HepG2 (cell line): Measurements from ENCODE around the gene RBBP8NL. TPM values are rescaled to one million over a fixed set of nuclear protein-coding genes. Genes with fewer than 3 reads are reported as not detected.

Source experiments
- AGO1 ChIP-seq: fragments of 200-400 bp; formaldehyde crosslinking; IDR thresholded peaks from 2 replicates; pipeline ENCODE4 v1.6.1; 2017; ENCODE audit warnings: mild to moderate bottlenecking, low read depth, low read length, moderate library complexity; ENCODE audit not compliant: poor library complexity, severe bottlenecking
- KLF13 ChIP-seq: sonication (generic); formaldehyde crosslinking; IDR thresholded peaks from 2 replicates; pipeline ENCODE4 v1.4.0; 2020; ENCODE audit warnings: mild to moderate bottlenecking, missing genetic modification reagents
- MED13 ChIP-seq: sonication (generic); formaldehyde crosslinking; IDR thresholded peaks from 2 replicates; pipeline ENCODE4 v1.5.0; 2020; ENCODE audit warnings: missing genetic modification reagents
- MYC ChIP-seq: sonication (generic); formaldehyde crosslinking; IDR thresholded peaks from 2 replicates; pipeline ENCODE4 v1.9.0; 2021; ENCODE audit warnings: missing genetic modification reagents, borderline replicate concordance
- SMYD3 ChIP-seq: sonication (generic); formaldehyde crosslinking; IDR thresholded peaks from 2 replicates; pipeline ENCODE4 v1.8.1; 2023; ENCODE audit warnings: mild to moderate bottlenecking, missing genetic modification reagents
- TAF1 ChIP-seq: sonication (generic); formaldehyde crosslinking; IDR thresholded peaks from 2 replicates; pipeline ENCODE4 v1.4.0; 2020; ENCODE audit warnings: missing genetic modification reagents
- ZFP36L2 ChIP-seq: sonication (generic); formaldehyde crosslinking; IDR thresholded peaks from 2 replicates; pipeline ENCODE4 v1.4.0; 2020; ENCODE audit warnings: missing genetic modification reagents
- ZNF24 ChIP-seq: fragments of 450-650 bp; IDR thresholded peaks from 2 replicates; pipeline ENCODE4 v1.6.1; 2017; ENCODE audit warnings: antibody characterized with exemption, mild to moderate bottlenecking
- ZNF3 ChIP-seq: IDR thresholded peaks from 2 replicates; pipeline ENCODE4 v1.7.0; 2017; ENCODE audit warnings: inconsistent platforms
- polyA plus RNA-seq, 8 experiments: library from polyadenylated mRNA; depleted of rRNA in 3 of 8; stranded (reverse) in 7 of 8; unstranded in 1 of 8; fragments of >200 nt; fragmentation: Illumina TruSeq in 4 of 8; extraction: Trizol in 4 of 8; gene quantifications; 2 replicates each; pipeline versions ENCODE4 v1.2.1 to v1.2.3, GENCODE V29; 2011 to 2016; ENCODE audit warnings: low read depth in 4 of 8, missing spikeins in 1 of 8, mixed read lengths in 1 of 8; ENCODE audit not compliant: insufficient read depth in 1 of 8
- total RNA-seq, 5 experiments: library from RNA; depleted of rRNA; stranded (reverse); fragments of >200 nt; fragmentation: Illumina TruSeq; extraction: Trizol; gene quantifications; 2 replicates each; pipeline ENCODE4 v1.2.3, GENCODE V29; 2016; ENCODE audit warnings: low read depth in 1 of 5
- TF ChIP-seq, protein P1 (sequence below): sonication (generic); formaldehyde crosslinking; IDR thresholded peaks from 2 replicates; pipeline ENCODE4 v1.5.0; 2020; ENCODE audit warnings: mild to moderate bottlenecking, missing genetic modification reagents, borderline replicate concordance
- TF ChIP-seq, protein P2 (sequence below): sonication (generic); formaldehyde crosslinking; IDR thresholded peaks from 2 replicates; pipeline ENCODE4 v1.4.0; 2020; ENCODE audit warnings: mild to moderate bottlenecking, missing genetic modification reagents
- TF ChIP-seq, protein P3 (sequence below): fragments of 450-650 bp; IDR thresholded peaks from 2 replicates; pipeline ENCODE4 v1.6.1; 2017; ENCODE audit warnings: mild to moderate bottlenecking
- TF ChIP-seq, protein P4 (sequence below): IDR thresholded peaks from 2 replicates; pipeline ENCODE4 v1.6.1; 2012; ENCODE audit warnings: inconsistent platforms

RBBP8NL gene
- total and polyA plus RNA-seq, 2 of the 13 experiments (the other 11 are each of a cell fraction or from before 2014, with no cell fraction given) = 0.69 to 0.86 TPM

DNA sequence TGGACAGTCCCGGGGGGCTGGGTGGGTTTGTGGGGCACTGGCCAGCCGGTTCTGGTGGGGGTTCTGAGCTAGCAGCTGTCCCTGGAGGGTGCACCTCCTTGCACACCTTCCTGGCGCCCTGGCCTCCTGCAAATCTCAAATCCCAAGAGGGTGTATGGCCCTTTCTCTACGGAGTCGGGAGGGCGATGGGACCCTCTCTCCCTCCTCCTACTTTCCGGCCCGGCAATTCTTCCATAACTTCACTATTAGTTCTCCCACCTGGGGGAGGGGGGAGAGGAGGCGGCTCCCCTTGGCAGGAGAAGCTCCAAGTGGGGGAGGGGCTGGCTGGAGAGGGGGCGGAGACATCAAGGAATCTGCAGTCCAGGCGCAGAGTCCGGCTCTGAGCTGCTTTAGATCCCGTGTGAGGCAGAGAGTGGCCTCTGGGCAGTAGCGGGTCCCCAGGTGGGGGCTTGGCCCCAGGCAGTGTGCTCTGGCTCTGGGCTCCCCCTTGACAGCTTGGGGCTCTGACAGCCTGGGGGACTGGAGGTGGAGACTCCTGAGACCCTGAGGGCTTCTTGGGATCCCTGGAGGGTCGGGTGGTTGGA is 58.9 kb downstream of the RBBP8NL start (continued):
- TF ChIP-seq, protein P1, sequence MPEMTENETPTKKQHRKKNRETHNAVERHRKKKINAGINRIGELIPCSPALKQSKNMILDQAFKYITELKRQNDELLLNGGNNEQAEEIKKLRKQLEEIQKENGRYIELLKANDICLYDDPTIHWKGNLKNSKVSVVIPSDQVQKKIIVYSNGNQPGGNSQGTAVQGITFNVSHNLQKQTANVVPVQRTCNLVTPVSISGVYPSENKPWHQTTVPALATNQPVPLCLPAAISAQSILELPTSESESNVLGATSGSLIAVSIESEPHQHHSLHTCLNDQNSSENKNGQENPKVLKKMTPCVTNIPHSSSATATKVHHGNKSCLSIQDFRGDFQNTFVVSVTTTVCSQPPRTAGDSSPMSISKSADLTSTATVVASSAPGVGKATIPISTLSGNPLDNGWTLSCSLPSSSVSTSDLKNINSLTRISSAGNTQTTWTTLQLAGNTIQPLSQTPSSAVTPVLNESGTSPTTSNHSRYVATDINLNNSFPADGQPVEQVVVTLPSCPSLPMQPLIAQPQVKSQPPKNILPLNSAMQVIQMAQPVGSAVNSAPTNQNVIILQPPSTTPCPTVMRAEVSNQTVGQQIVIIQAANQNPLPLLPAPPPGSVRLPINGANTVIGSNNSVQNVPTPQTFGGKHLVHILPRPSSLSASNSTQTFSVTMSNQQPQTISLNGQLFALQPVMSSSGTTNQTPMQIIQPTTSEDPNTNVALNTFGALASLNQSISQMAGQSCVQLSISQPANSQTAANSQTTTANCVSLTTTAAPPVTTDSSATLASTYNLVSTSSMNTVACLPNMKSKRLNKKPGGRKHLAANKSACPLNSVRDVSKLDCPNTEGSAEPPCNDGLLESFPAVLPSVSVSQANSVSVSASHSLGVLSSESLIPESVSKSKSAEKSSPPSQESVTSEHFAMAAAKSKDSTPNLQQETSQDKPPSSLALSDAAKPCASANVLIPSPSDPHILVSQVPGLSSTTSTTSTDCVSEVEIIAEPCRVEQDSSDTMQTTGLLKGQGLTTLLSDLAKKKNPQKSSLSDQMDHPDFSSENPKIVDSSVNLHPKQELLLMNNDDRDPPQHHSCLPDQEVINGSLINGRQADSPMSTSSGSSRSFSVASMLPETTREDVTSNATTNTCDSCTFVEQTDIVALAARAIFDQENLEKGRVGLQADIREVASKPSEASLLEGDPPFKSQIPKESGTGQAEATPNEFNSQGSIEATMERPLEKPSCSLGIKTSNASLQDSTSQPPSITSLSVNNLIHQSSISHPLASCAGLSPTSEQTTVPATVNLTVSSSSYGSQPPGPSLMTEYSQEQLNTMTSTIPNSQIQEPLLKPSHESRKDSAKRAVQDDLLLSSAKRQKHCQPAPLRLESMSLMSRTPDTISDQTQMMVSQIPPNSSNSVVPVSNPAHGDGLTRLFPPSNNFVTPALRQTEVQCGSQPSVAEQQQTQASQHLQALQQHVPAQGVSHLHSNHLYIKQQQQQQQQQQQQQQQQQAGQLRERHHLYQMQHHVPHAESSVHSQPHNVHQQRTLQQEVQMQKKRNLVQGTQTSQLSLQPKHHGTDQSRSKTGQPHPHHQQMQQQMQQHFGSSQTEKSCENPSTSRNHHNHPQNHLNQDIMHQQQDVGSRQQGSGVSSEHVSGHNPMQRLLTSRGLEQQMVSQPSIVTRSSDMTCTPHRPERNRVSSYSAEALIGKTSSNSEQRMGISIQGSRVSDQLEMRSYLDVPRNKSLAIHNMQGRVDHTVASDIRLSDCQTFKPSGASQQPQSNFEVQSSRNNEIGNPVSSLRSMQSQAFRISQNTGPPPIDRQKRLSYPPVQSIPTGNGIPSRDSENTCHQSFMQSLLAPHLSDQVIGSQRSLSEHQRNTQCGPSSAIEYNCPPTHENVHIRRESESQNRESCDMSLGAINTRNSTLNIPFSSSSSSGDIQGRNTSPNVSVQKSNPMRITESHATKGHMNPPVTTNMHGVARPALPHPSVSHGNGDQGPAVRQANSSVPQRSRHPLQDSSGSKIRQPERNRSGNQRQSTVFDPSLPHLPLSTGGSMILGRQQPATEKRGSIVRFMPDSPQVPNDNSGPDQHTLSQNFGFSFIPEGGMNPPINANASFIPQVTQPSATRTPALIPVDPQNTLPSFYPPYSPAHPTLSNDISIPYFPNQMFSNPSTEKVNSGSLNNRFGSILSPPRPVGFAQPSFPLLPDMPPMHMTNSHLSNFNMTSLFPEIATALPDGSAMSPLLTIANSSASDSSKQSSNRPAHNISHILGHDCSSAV = peak; percentile 60; the same call in 1 of the 2 replicates
- TF ChIP-seq MYC (CRISPR knock-in tag) (no peak; the same call in 1 of the 2 replicates), SMYD3 (CRISPR knock-in tag) (0 out of 2 replicates have a peak, but pooled peaks have one; percentile 81), ZNF3 (CRISPR knock-in tag) (no peak; the same call in 1 of the 2 replicates), AGO1 (peak; percentile 67), TAF1 (CRISPR knock-in tag) (peak; percentile 75), KLF13 (no peak; the same call in 1 of the 2 replicates), ZFP36L2 (CRISPR knock-in tag) (no peak), MED13 (no peak), ZNF24 (no peak)
- TF ChIP-seq, protein P2, sequence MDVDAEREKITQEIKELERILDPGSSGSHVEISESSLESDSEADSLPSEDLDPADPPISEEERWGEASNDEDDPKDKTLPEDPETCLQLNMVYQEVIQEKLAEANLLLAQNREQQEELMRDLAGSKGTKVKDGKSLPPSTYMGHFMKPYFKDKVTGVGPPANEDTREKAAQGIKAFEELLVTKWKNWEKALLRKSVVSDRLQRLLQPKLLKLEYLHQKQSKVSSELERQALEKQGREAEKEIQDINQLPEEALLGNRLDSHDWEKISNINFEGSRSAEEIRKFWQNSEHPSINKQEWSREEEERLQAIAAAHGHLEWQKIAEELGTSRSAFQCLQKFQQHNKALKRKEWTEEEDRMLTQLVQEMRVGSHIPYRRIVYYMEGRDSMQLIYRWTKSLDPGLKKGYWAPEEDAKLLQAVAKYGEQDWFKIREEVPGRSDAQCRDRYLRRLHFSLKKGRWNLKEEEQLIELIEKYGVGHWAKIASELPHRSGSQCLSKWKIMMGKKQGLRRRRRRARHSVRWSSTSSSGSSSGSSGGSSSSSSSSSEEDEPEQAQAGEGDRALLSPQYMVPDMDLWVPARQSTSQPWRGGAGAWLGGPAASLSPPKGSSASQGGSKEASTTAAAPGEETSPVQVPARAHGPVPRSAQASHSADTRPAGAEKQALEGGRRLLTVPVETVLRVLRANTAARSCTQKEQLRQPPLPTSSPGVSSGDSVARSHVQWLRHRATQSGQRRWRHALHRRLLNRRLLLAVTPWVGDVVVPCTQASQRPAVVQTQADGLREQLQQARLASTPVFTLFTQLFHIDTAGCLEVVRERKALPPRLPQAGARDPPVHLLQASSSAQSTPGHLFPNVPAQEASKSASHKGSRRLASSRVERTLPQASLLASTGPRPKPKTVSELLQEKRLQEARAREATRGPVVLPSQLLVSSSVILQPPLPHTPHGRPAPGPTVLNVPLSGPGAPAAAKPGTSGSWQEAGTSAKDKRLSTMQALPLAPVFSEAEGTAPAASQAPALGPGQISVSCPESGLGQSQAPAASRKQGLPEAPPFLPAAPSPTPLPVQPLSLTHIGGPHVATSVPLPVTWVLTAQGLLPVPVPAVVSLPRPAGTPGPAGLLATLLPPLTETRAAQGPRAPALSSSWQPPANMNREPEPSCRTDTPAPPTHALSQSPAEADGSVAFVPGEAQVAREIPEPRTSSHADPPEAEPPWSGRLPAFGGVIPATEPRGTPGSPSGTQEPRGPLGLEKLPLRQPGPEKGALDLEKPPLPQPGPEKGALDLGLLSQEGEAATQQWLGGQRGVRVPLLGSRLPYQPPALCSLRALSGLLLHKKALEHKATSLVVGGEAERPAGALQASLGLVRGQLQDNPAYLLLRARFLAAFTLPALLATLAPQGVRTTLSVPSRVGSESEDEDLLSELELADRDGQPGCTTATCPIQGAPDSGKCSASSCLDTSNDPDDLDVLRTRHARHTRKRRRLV (CRISPR knock-in tag) = no peak; the same call in 1 of the 2 replicates
- TF ChIP-seq, protein P3, sequence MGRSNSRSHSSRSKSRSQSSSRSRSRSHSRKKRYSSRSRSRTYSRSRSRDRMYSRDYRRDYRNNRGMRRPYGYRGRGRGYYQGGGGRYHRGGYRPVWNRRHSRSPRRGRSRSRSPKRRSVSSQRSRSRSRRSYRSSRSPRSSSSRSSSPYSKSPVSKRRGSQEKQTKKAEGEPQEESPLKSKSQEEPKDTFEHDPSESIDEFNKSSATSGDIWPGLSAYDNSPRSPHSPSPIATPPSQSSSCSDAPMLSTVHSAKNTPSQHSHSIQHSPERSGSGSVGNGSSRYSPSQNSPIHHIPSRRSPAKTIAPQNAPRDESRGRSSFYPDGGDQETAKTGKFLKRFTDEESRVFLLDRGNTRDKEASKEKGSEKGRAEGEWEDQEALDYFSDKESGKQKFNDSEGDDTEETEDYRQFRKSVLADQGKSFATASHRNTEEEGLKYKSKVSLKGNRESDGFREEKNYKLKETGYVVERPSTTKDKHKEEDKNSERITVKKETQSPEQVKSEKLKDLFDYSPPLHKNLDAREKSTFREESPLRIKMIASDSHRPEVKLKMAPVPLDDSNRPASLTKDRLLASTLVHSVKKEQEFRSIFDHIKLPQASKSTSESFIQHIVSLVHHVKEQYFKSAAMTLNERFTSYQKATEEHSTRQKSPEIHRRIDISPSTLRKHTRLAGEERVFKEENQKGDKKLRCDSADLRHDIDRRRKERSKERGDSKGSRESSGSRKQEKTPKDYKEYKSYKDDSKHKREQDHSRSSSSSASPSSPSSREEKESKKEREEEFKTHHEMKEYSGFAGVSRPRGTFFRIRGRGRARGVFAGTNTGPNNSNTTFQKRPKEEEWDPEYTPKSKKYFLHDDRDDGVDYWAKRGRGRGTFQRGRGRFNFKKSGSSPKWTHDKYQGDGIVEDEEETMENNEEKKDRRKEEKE = no peak
- TF ChIP-seq, protein P4, sequence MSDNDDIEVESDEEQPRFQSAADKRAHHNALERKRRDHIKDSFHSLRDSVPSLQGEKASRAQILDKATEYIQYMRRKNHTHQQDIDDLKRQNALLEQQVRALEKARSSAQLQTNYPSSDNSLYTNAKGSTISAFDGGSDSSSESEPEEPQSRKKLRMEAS = no peak; the same call in 1 of the 2 replicates
